HG02678 (cell line): ENCODE data around the gene MPO.

Experiments used
- ATAC-seq: cut with Tn5 transposase; IDR thresholded peaks from one replicate; pipeline ENCODE4 v1.9.1; 2021; ENCODE audit warnings: mild to moderate bottlenecking, moderate library complexity; ENCODE audit not compliant: unreplicated experiment

The MPO gene

DNA sequence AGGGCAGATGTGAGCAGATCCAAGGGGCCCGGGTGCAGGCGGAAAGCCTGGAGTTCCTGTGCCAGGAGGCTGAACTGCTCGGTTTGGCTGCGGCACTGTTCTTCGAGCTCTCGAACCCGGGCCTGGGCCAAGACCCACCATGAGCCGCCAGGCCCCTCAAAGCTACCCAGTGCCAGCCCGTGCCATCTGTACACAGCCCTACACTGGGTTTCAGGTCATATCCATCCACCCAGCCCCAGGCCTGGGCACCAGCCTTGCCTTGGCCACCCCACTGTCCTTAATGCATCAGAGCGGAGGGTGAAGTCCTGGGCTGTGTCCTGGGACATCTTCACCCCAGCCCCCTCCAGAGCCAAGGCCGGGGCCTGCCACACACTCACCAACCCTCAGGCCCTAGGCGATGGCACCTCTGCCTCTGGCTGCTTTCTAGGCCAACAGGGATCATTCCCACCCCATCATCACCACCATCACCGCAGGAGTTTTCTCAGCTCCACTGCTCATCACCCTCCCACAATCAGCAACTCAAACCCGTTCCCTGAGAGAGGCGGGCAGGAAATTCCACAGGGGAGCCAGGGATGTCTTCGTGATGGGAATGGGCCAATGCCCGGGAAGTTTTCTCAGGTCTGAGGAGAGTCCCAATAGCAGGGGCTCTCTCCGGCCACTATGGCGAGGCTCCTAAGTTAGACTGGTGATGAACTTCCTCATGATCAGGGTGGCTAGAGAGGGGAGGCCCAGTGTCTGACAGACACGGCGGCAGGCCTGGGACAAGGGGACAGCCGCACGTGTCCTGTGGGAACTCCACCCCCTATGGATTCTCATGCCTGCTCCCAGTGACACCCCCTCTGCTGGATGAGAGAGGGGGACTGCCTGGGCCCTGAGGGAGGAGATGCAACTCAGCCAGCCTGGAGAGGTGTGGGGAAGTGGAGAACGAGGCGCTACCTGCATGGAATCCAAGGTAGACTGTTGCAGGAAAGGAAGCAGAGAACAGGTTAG lies 38.7 kb upstream of the MPO start:
- no peak for ATAC-seq

DNA sequence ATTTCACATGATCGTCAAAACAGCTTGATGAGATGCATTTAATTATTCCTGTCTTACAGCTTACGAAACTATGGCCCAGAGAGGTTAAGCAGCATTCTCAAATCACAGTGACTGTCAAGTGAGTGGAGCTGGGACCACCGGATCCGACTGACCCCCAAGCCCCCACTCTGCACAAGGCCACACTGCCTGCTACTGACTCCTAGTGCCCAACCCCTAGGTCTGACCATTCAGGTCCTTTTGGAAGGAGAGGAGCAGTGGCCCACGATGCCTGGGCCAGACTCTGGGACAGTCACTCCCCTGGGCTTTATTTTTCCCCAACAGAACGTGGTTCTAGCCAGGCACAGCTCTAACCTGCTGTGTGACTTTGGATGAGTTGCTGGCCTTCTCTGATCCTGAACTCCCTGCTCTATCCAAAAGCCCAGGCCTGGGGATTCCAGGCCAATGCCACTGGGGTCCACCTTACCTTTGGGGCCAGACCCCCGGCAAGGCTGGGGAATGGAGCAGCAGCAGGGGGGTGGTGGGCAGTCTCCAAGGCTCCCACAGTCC lies 38.0 kb upstream of the MPO start:
- ATAC-seq: no peak

DNA sequence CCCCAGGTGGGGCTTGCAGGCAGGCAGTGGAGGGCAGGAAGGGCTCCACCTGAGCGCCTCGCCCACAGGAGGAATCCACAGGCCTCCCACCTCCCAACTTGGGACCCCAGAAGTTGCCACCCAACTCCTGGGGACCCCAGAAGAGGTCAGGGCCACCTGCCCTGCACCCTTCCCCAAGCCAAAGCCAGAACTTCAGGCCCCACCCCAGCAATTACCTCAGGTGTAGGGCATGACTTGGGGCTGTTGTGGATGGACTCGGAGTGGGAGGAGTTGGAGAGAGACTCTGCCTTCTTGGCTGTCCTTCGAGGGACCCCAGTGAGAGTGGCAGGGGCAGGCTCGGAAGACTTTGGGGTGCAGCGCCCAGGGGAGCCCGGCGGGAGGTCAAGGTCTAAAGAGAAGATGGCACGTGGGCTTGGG lies 37.3 kb upstream of the MPO start:
- no peak for ATAC-seq

DNA sequence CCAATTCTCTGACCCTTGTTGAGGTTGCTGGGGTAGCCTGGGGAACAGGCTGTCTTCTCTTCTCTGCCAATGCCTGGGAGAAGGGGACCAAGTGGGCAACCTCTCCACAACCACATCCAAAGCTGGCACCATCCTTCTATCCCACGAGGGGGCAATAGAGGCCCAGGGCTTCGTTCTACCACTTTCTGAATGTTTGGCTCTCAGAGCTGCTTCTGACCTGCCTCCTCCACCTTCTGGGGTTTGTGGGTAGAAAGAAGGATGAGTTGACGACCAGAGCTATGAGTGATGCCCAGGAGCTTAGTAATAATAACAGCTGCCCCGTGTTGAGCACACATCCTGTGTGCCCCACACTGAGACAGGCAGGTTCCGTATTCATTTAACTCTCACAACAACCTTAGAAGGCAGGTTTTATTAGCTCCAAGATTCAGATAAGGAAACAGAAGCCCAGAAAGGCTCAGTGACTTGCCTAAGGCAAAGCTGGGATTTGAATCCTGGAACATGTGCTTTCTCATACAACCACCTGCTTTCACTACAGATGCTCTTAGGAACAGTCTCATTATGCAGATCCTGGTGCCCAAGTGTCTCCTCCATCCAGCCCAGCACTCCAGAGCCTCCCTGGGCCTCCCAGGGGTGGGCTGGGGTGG lies 36.8 kb upstream of the MPO start:
- peak; percentile 71 for ATAC-seq

DNA sequence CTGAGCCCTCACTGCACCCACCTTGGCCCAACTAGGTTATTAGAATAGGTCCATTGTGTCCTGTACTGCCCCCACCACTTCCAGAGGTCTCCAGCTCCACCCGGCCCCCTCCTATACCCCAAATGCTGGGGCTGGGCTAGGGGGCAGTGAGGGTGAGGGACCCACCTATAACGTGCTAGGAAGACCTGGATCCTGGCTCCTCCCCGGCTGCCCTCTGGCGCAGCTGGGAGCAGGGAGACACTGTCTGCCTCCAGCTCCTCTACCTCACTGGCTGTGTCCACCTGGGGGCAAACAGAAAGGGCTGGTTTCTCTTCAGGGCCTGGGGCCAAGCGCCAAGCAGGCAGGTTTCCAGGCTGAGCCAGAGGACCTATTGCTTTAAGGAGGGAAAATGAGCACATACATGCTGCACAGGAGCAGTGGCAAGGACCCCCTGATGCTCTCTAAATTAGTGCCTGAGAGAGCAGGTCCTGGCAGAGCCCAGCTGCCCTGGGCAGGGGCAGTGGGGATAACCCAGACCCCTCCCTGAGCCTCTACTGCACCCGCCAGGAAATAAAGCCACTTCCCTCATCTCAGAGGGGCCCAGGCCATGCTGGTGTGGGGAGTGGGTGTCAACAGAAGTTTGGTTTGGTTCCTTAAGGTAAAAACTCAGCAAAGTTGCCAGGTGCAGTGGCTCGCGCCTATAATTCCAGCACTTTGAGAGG lies 35.7 kb upstream of the MPO start:
- no peak for ATAC-seq

DNA sequence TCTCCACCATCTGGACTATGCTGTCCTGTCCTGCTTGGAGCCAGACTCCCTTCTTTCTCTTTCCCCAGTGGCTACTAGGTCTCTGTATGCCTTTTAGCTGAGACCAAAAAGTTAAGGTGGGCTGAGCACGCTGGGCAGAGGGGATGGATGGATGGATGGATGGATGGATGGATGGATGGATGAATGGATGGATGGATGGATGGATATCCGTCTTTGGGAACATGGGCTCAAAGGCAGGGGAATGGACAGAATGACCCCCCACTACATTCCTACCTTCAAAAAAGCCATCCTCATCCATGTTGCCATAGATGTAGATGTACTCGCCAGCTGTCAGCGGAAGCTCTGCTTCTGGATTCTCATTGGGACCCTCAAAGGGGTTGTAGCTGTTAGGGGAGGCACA lies 35.0 kb upstream of the MPO start:
- no peak for ATAC-seq

DNA sequence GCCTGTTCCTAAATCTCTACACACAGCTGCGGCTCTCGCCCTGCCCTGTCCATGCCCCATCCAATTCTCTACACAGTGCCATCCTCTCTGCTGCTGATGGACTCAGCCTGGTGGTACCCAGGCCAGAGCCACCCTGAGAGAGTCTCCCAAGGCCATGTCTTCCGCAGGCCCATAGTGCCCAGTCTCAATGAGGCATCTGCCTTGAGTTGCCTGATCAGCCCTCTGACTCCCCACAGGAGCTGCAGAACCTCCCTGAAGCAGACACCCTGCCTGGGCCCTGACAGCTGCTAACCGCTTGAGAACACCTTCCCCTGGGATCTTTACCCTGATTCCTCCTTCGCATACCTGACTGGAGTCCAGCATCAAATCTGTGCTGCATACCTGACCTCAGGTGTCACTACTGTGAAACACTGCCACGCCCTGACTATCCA lies 34.6 kb upstream of the MPO start:
- ATAC-seq: no peak

DNA sequence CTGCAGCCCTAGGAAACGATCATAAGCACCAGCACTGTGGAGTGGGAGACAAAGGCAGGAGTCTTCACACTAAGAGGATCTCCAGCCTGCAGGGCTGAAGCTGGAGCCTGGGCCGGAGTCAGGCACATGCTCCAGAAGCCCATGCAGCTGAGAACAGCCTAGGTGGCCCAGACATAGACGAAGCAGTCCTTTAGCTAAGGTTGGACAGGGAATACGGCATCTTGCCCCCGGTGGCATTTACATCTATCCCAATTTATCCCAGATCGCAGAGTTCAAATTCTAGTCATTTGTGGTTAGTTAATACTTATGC lies 33.9 kb upstream of the MPO start:
- ATAC-seq: no peak

DNA sequence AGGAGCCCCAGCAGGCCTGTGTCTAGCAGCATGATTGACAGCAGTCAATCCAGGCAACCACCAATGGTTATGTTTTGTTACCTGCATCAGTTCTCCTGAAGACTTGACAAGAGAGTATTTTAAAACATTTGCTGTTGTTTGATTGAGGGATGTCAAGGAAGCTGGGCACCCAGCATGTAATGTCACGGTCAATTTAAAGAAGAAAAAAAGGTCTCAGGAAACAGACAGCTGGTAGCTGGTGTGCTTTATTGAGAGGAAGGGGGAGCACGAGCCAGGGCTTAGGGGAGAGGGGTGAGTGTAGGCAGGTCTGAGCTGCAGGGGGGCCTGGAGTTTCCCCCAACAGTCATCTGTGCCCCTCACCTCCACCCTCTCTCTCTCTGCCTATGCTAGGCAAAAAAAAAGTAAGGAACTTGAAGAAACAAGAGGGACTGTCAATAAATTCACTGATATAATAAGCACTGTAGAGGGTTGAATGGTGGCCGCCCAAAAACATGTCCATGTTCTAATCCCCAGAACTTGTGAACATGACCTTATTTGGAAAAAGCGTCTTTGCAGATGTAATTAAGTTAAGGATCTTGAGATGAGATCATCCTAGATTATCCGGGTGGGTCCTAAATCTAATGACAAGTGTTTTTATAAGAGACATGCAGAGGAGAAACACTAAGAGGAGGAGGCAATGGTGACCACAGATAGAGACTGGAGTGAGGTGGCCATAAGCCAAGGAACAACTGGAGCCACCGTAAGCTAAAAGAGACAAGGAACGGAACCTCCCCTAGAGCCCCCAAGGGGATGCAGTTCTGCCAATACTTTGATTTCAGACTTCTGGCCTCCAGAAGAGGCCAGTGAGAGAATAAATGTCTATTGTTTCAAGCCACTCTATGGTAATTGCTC lies 33.3 kb upstream of the MPO start:
- ATAC-seq: no peak

DNA sequence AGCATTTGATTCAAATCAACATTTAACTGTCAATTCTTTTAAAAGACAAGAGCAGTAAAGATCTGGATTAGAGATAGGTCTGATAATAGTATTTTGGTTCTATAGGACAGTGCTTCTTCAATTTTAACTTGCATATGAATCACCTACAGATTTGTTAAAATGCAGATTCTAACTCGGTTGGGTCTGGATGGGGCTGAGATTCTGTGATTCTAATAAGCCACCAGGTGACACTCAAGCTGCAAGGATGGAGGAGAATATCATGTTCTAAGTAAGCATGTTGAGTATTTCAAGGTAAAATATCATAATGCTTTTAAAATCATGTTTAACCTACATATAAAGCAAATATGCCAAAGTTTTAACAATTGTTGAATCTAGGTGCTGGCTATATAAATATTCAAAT lies 32.1 kb upstream of the MPO start:
- no peak for ATAC-seq

DNA sequence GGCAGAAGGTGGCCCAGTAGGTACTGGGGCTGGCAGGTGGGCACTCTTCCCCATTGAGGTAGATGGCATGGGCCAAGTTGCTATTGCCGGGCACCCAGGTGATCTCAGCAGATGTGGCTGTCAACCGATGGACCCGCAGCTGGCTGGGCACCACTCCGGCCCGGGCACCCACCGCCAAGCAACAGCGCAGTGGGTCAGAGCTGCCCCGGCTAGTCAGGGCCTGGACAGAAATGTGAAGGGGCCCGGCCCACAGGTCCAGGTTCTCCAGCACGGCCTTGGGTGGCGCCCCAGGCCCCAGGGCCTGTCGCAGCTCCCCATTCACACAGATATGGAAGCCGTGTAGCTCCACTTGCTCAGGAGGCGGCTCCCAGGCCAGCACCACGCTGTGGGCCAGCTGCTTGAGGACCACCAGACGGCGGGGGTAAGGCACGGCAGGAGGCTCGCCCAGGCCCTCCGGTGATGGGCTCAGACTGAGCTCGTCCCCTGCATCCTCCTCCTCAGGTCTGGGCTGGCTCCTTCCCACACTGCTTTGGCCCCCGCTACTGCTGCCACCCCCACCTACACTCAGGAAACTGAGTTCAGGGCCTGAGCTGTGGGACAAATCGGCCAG lies 31.4 kb upstream of the MPO start:
- ATAC-seq: no peak

DNA sequence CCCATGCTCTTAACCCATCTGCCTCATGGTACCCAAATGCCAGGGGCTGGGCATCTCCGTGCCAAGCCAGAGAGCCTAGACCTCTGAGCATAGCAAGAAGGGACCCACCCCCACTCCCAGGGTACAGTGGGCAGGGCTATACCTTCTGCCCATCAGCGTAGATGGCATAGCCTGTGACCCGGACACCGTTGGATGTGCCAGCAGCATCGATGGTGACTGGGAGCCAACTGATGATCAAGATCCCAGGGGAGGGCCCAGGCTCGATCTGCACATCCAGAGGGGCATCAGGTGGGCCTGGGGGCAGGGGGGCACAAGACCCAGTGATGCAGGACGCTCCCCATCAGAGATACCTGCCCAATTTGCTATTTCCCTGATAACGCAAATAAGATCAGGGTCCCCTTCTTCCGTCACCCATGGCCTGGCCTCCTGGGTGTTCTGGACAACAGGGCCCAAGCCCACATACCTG lies 30.7 kb upstream of the MPO start:
- no peak for ATAC-seq

DNA sequence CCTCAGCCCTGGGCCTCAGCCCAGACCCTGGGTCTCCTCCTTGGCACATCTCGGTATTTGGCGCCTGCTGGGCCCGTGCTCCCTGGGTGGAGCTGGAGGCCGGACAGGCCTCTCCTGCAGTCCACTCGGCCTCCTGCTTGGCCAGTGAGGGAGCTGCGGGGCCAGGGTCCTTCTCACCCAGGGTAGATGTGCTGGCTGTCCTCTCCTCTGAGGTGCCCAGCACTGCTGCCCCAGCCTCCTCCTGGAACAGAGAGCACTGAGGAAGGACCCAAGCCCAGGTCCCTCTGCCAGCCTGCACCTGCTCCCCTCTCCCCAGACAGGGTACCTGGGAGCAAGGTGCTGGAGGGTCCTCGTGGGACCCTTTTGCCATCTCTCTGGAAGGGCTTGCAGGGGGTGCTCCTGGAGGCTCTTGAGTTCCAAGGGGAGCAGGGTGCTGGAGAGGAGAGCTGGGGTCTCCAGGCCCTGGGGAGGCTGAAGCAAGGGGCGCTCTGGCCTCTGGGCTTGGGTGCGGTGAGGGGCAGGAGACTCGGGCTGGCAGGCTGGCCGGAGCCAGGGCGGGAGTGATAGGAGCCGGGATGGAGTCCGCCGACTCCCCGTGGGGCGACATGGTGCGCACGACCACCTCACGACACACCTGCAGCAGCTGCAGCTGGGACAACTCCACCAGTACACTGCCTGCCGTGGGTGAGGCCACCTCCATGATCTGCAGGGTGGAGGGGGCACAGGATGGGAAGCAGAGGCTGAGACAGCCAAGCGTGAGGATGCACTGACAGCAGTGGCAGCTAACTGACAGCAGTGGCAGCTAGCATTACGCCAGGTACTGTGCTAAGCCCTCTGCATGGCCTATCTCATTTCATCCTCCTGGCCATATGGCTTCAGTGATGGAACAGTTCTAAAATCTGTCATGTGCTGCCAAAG lies 30.0 kb upstream of the MPO start:
- ATAC-seq: no peak

DNA sequence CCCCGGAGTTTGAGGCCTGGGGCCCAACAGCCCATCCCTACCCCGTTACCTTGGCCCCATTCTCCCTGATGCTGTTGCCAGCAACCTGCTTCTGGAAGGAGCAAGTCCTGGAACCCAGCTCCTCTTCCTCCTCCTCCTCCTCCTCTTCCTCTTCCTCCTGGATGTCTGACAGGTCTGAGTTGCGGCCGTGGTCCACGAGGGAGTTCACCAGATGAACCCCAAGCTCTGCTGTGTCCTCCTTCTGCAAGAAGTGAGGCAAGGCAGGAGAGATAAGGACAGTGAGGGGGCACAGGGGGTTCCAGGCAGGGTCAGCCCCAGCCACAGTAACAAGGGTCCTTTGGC lies 29.2 kb upstream of the MPO start:
- ATAC-seq: no peak

DNA sequence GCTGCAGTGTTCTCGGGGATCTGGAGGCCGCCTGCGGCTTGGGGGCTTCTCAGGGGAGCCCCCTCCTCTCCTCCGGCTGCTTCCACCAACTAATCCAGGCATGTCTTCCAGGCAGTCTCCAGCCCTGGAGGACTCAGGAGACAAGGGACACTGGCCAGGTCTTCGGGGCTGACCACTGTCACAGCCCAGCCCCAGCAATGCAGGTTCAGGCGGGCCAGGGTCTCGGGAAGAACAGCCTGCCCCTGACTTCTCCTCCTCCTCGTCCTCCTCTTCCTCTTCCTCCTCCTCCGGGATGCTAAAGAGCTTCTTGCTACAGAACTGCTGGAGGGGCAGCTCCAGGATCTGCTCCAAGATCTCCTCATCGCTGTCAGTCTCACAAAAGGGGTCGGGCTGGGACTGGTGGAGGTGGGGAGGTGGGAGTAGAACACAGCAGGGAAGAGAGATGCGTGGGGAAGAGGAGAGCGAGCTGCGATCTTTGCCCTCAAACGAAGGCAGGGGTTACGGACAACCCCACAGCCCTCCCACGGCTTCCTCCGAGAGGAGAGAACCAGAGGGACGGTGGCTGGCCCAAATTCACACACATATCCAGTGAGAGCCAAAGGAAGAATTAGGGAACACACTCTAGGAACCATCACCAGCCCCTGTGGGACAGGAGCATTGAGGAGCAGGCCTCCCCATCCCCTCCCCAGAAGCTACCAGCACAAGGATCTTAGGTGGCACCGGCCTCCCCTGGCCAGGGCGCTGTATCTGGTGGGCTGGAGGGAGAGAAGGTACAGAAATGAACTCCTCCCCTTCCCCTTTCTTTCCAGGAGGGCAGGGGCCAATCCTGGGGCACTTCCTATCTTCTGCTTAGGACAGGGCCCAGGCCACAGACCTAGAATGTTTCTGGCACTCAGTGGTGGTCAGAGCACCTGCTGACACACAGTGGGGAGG lies 28.5 kb upstream of the MPO start:
- ATAC-seq: no peak

DNA sequence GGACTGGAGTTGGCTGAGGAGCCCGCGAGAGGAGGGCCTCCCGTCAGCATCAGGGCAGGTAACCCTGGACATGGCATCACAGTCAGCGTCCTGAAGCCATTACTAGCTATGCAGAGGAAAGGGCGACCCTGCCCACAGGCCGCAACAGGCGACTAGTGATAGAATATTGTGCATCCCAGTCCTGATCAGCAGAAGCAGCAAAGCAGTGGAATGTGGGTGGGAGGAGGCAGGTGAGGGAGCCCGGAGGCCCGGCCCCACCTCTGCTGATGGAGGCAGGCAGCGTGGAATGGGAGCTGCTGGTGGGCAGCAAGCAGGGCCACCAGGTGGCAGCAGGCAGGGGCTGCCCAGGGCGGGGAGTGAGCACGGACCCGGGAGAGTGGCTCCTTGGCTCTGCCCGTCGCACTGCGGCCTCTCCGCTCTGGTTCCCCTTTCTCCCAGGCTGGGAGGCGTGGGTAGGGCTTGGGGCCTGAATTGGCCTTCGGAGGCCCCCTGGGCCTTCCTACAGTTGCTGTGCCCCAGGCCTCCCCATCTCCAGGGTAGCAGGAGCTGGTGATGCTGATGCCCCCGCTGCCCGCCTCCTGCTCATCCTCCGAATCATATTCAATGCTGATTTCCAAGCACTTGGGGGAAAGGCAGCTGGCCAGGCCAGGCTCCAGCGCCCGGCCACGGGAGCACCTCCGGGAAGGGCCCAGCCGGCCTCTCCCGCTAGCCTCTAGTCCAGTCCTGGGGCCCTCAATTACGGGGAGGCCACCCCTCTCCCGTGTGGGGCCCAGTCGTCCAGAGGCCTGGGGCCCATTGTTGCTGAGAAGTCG lies 27.6 kb upstream of the MPO start:
- ATAC-seq: no peak
